HG02970 (cell line): ENCODE data around the gene NSUN2.

ENCODE experiments used
- ATAC-seq: cut with Tn5 transposase; IDR thresholded peaks from one replicate; pipeline ENCODE4 v1.9.1; 2021; ENCODE audit warnings: mild to moderate bottlenecking, moderate library complexity, moderate number of reproducible peaks; ENCODE audit not compliant: unreplicated experiment, low FRiP score

The NSUN2 gene

GRCh38 chr5:6568383-6568782 lies 64.5 kb downstream of the NSUN2 start:
- ATAC-seq: no peak

GRCh38 chr5:6567835-6568234 lies 65.0 kb downstream of the NSUN2 start:
- no peak for ATAC-seq

- no peak for ATAC-seq
Observed at GRCh38 chr5:6567068-6567467, 65.8 kb downstream of the NSUN2 start.

GRCh38 chr5:6565492-6565891 lies 67.4 kb downstream of the NSUN2 start:
- ATAC-seq: no peak

- ATAC-seq: no peak
Observed at GRCh38 chr5:6557807-6558575, 74.9 kb downstream of the NSUN2 start.

- no peak for ATAC-seq
Observed at GRCh38 chr5:6556802-6557102, 76.1 kb downstream of the NSUN2 start.

GRCh38 chr5:6556089-6556801 lies 76.6 kb downstream of the NSUN2 start:
- no peak for ATAC-seq

GRCh38 chr5:6554812-6555211 lies 78.0 kb downstream of the NSUN2 start:
- ATAC-seq: no peak

- ATAC-seq: no peak
Observed at GRCh38 chr5:6553972-6554371, 78.9 kb downstream of the NSUN2 start.

- no peak for ATAC-seq
Observed at GRCh38 chr5:6552612-6553011, 80.2 kb downstream of the NSUN2 start.

GRCh38 chr5:6551955-6552313 lies 80.9 kb downstream of the NSUN2 start:
- no peak for ATAC-seq

- ATAC-seq: no peak
Observed at GRCh38 chr5:6551287-6551954, 81.4 kb downstream of the NSUN2 start.

GRCh38 chr5:6550628-6551027 lies 82.2 kb downstream of the NSUN2 start:
- no peak for ATAC-seq
